ENCODE data around the gene PLPP7. TPM values are rescaled to one million over a fixed set of nuclear protein-coding genes. Genes with fewer than 3 reads are reported as not detected.

Gene PLPP7
- total RNA-seq, 1 donor from 2014 or later = 9.9 TPM

Other genes with a start within 250 kb of the PLPP7 start
- 322 and 450 TPM in 2 replicates for gene AIF1L, start 193.2 kb upstream of the PLPP7 start, total RNA-seq
- gene NUP214, start 164.1 kb upstream of the PLPP7 start, total RNA-seq = 11.5 and 40.6 TPM in 2 replicates
- gene FAM78A, start 13.2 kb upstream of the PLPP7 start, total RNA-seq = 0.17 and 0.85 TPM in 2 replicates
- 30.2 and 172 TPM in 2 replicates for gene PRRC2B, start 104.4 kb downstream of the PLPP7 start, total RNA-seq
- gene POMT1, start 213.2 kb downstream of the PLPP7 start, total RNA-seq = 33.7 and 44.7 TPM in 2 replicates
- gene UCK1, start 241.5 kb downstream of the PLPP7 start, total RNA-seq = 12.2 and 18.4 TPM in 2 replicates